ENCODE measurements around the gene GPR17. TPM values are rescaled to one million over a fixed set of nuclear protein-coding genes. Genes with fewer than 3 reads are reported as not detected.

GPR17 gene
- total and polyA plus RNA-seq, 5 donors from 2014 or later: not detected

- no peak for ATAC-seq (ENCODE audit: low read depth in 2 of 2)
- H3K27ac ChIP-seq (ENCODE audit: insufficient read depth, low read length, poor library complexity, severe bottlenecking): no peak overlapping the region
- Mint-ChIP-seq H3K4me3 (no peak overlapping the region), H3K36me3 (no peaks in the 10 kb centered on the region), H3K9me3 (no peaks in the 10 kb centered on the region), H3K27ac (no peak overlapping the region), H3K4me1 (peaks cover 0 to under 1% (median 0%) of the 10 kb centered on the region in 4 donors), H3K27me3 (no peaks in the 10 kb centered on the region)
- no peaks in the 10 kb centered on the region for H3K27me3 ChIP-seq (ENCODE audit: control insufficient read depth, insufficient read depth, low read length)
- H3K36me3 ChIP-seq (ENCODE audit: control insufficient read depth, insufficient read depth, low read length): no peaks in the 10 kb centered on the region
- no peaks in the 10 kb centered on the region for H3K4me1 ChIP-seq (ENCODE audit: control insufficient read depth, insufficient read depth, low read length, poor library complexity, severe bottlenecking)
- DNase-seq: no peak
- no peaks in the 10 kb centered on the region for H3K9me3 ChIP-seq (ENCODE audit: control insufficient read depth in 2 of 2, low read length in 2 of 2)
- H3K4me3 ChIP-seq (ENCODE audit: low read depth, low read length): no peak overlapping the region
Measured at GRCh38 chr2:127624756-127625571, 21.0 kb upstream of the GPR17 start.

GRCh38 chr2:127625572-127625951 lies 20.4 kb upstream of the GPR17 start:
- Histone ChIP-seq H3K36me3 (ENCODE audit: control insufficient read depth, insufficient read depth, low read length) (no peaks in the 10 kb centered on the region), H3K4me1 (ENCODE audit: control insufficient read depth, insufficient read depth, low read length, poor library complexity, severe bottlenecking) (no peaks in the 10 kb centered on the region), H3K9me3 (ENCODE audit: control insufficient read depth in 2 of 2, low read length in 2 of 2) (no peaks in the 10 kb centered on the region), H3K27ac (ENCODE audit: insufficient read depth, low read length, poor library complexity, severe bottlenecking) (no peak overlapping the region), H3K27me3 (ENCODE audit: control insufficient read depth, insufficient read depth, low read length) (no peaks in the 10 kb centered on the region), H3K4me3 (ENCODE audit: low read depth, low read length) (no peak overlapping the region)
- Mint-ChIP-seq H3K36me3 (no peaks in the 10 kb centered on the region), H3K27ac (no peak overlapping the region), H3K4me1 (peaks cover 0 to 3% (median 0%) of the 10 kb centered on the region in 4 donors), H3K4me3 (no peak overlapping the region), H3K27me3 (no peaks in the 10 kb centered on the region), H3K9me3 (no peaks in the 10 kb centered on the region)
- DNase-seq (no peak), ATAC-seq (ENCODE audit: low read depth in 2 of 2) (no peak)

GRCh38 chr2:127626175-127626574 lies 19.8 kb upstream of the GPR17 start:
- H3K4me1 ChIP-seq (ENCODE audit: control insufficient read depth, insufficient read depth, low read length, poor library complexity, severe bottlenecking): no peaks in the 10 kb centered on the region
- H3K27ac Mint-ChIP-seq: no peak overlapping the region
- ATAC-seq (ENCODE audit: low read depth in 2 of 2) (no peak), DNase-seq (no peak)
- H3K9me3 Mint-ChIP-seq: no peaks in the 10 kb centered on the region
- H3K27me3 Mint-ChIP-seq: no peaks in the 10 kb centered on the region
- no peaks in the 10 kb centered on the region for H3K36me3 Mint-ChIP-seq
- no peaks in the 10 kb centered on the region for H3K27me3 ChIP-seq (ENCODE audit: control insufficient read depth, insufficient read depth, low read length)
- no peak overlapping the region for H3K4me3 ChIP-seq (ENCODE audit: low read depth, low read length)
- no peaks in the 10 kb centered on the region for H3K36me3 ChIP-seq (ENCODE audit: control insufficient read depth, insufficient read depth, low read length)
- H3K4me3 Mint-ChIP-seq: no peak overlapping the region
- H3K9me3 ChIP-seq (ENCODE audit: control insufficient read depth in 2 of 2, low read length in 2 of 2): no peaks in the 10 kb centered on the region
- no peak overlapping the region for H3K27ac ChIP-seq (ENCODE audit: insufficient read depth, low read length, poor library complexity, severe bottlenecking)
- peaks cover 0 to 3% (median 0%) of the 10 kb centered on the region in 4 donors for H3K4me1 Mint-ChIP-seq

GRCh38 chr2:127626917-127627739 lies 18.8 kb upstream of the GPR17 start:
- H3K4me1 ChIP-seq (ENCODE audit: control insufficient read depth, insufficient read depth, low read length, poor library complexity, severe bottlenecking): no peaks in the 10 kb centered on the region
- no peaks in the 10 kb centered on the region for H3K9me3 Mint-ChIP-seq

GRCh38 chr2:127627740-127628571 lies 18.0 kb upstream of the GPR17 start:
- H3K4me3 ChIP-seq (ENCODE audit: low read depth, low read length): no peak overlapping the region
- H3K9me3 ChIP-seq (ENCODE audit: control insufficient read depth in 2 of 2, low read length in 2 of 2): no peaks in the 10 kb centered on the region
- Mint-ChIP-seq H3K27ac (no peak overlapping the region), H3K4me1 (peaks cover 0 to 10% (median 0%) of the 10 kb centered on the region in 4 donors), H3K36me3 (no peaks in the 10 kb centered on the region), H3K27me3 (no peaks in the 10 kb centered on the region), H3K9me3 (no peaks in the 10 kb centered on the region), H3K4me3 (no peak overlapping the region)
- H3K4me1 ChIP-seq (ENCODE audit: control insufficient read depth, insufficient read depth, low read length, poor library complexity, severe bottlenecking): peaks cover 2% of the 10 kb centered on the region
- H3K27ac ChIP-seq (ENCODE audit: insufficient read depth, low read length, poor library complexity, severe bottlenecking): no peak overlapping the region
- ATAC-seq (ENCODE audit: low read depth in 2 of 2) (no peak), DNase-seq (no peak)
- H3K27me3 ChIP-seq (ENCODE audit: control insufficient read depth, insufficient read depth, low read length): no peaks in the 10 kb centered on the region
- H3K36me3 ChIP-seq (ENCODE audit: control insufficient read depth, insufficient read depth, low read length): no peaks in the 10 kb centered on the region

More at GRCh38 chr2:127626917-127627739, 18.8 kb upstream of the GPR17 start:
- no peaks in the 10 kb centered on the region for H3K36me3 Mint-ChIP-seq
- H3K4me1 Mint-ChIP-seq: peaks cover 0 to 3% (median 0%) of the 10 kb centered on the region in 4 donors
- ATAC-seq (ENCODE audit: low read depth in 2 of 2): no peak
- Histone ChIP-seq H3K27ac (ENCODE audit: insufficient read depth, low read length, poor library complexity, severe bottlenecking) (no peak overlapping the region), H3K4me3 (ENCODE audit: low read depth, low read length) (no peak overlapping the region), H3K36me3 (ENCODE audit: control insufficient read depth, insufficient read depth, low read length) (no peaks in the 10 kb centered on the region), H3K27me3 (ENCODE audit: control insufficient read depth, insufficient read depth, low read length) (no peaks in the 10 kb centered on the region), H3K9me3 (ENCODE audit: control insufficient read depth in 2 of 2, low read length in 2 of 2) (no peaks in the 10 kb centered on the region)
- no peak for DNase-seq
- no peaks in the 10 kb centered on the region for H3K27me3 Mint-ChIP-seq
- no peak overlapping the region for H3K27ac Mint-ChIP-seq
- no peak overlapping the region for H3K4me3 Mint-ChIP-seq

- ATAC-seq (ENCODE audit: low read depth in 2 of 2) (no peak), DNase-seq (no peak)
- Mint-ChIP-seq H3K27ac (no peak overlapping the region), H3K4me3 (peak overlapping the region in 1 of 4 donors; percentile 47), H3K36me3 (no peaks in the 10 kb centered on the region), H3K27me3 (no peaks in the 10 kb centered on the region), H3K9me3 (no peaks in the 10 kb centered on the region), H3K4me1 (peaks cover 0 to 20% (median 0%) of the 10 kb centered on the region in 4 donors)
- Histone ChIP-seq H3K36me3 (ENCODE audit: control insufficient read depth, insufficient read depth, low read length) (no peaks in the 10 kb centered on the region), H3K4me1 (ENCODE audit: control insufficient read depth, insufficient read depth, low read length, poor library complexity, severe bottlenecking) (peaks cover 10% of the 10 kb centered on the region), H3K9me3 (ENCODE audit: control insufficient read depth in 2 of 2, low read length in 2 of 2) (no peaks in the 10 kb centered on the region), H3K4me3 (ENCODE audit: low read depth, low read length) (no peak overlapping the region), H3K27me3 (ENCODE audit: control insufficient read depth, insufficient read depth, low read length) (no peaks in the 10 kb centered on the region), H3K27ac (ENCODE audit: insufficient read depth, low read length, poor library complexity, severe bottlenecking) (no peak overlapping the region)
Measured at GRCh38 chr2:127628767-127629614, 17.0 kb upstream of the GPR17 start.

GRCh38 chr2:127629637-127630036 lies 16.3 kb upstream of the GPR17 start:
- Histone ChIP-seq H3K4me3 (ENCODE audit: low read depth, low read length) (no peak overlapping the region), H3K36me3 (ENCODE audit: control insufficient read depth, insufficient read depth, low read length) (no peaks in the 10 kb centered on the region), H3K27ac (ENCODE audit: insufficient read depth, low read length, poor library complexity, severe bottlenecking) (no peak overlapping the region), H3K9me3 (ENCODE audit: control insufficient read depth in 2 of 2, low read length in 2 of 2) (no peaks in the 10 kb centered on the region), H3K4me1 (ENCODE audit: control insufficient read depth, insufficient read depth, low read length, poor library complexity, severe bottlenecking) (peaks cover 10% of the 10 kb centered on the region), H3K27me3 (ENCODE audit: control insufficient read depth, insufficient read depth, low read length) (no peaks in the 10 kb centered on the region)
- Mint-ChIP-seq H3K9me3 (no peaks in the 10 kb centered on the region), H3K4me3 (no peak overlapping the region), H3K27me3 (no peaks in the 10 kb centered on the region), H3K27ac (no peak overlapping the region), H3K36me3 (no peaks in the 10 kb centered on the region), H3K4me1 (peaks cover 0 to 21% (median 0%) of the 10 kb centered on the region in 4 donors)
- DNase-seq (no peak), ATAC-seq (ENCODE audit: low read depth in 2 of 2) (no peak)

Measured in CD4-positive, CD25-positive, alpha-beta regulatory T cell (primary cell).